K562 (cell line): ENCODE results near the gene MAK. TPM values are rescaled to one million over a fixed set of nuclear protein-coding genes. Genes with fewer than 3 reads are reported as not detected.

ENCODE experiments used
- FOS ChIP-seq: IDR thresholded peaks from 3 replicates; pipeline ENCODE4 v1.6.1; 2011; ENCODE audit not compliant: insufficient read length; ENCODE audit errors: extremely low read depth
- FOXJ2 ChIP-seq: fragments of 200-800 bp; sonication (Bioruptor generic); IDR thresholded peaks from 2 replicates; pipeline ENCODE4 v1.6.1; 2016; ENCODE audit warnings: missing genetic modification characterization, missing compliant biosample characterization
- GTF2E2 ChIP-seq: fragments of 200-800 bp; sonication (Bioruptor generic); IDR thresholded peaks from 2 replicates; pipeline ENCODE4 v1.6.1; 2016; ENCODE audit warnings: missing genetic modification characterization, missing compliant biosample characterization
- HNRNPLL ChIP-seq: fragments of 200-400 bp; formaldehyde crosslinking; IDR thresholded peaks from 2 replicates; pipeline ENCODE4 v1.6.1; 2017; ENCODE audit warnings: low read length, low read depth, mild to moderate bottlenecking; ENCODE audit not compliant: poor library complexity, severe bottlenecking
- LCOR ChIP-seq: sonication (generic); formaldehyde crosslinking; IDR thresholded peaks from 2 replicates; pipeline ENCODE4 v1.8.0; 2022; ENCODE audit warnings: mild to moderate bottlenecking, missing genetic modification reagents
- MED1 ChIP-seq: sonication (generic); formaldehyde crosslinking; IDR thresholded peaks from 2 replicates; pipeline ENCODE4 v1.8.1; 2023; ENCODE audit warnings: missing genetic modification reagents, borderline replicate concordance
- NELFE ChIP-seq: IDR thresholded peaks from 2 replicates; pipeline ENCODE4 v1.6.1; 2011; ENCODE audit warnings: mild to moderate bottlenecking; ENCODE audit not compliant: insufficient read depth, insufficient read length
- PHB ChIP-seq: fragments of 250-450 bp; sonication (Bioruptor Pico); IDR thresholded peaks from 2 replicates; pipeline ENCODE4 v1.5.0; 2021
- POLR2AphosphoS2 ChIP-seq: IDR thresholded peaks from 2 replicates; pipeline ENCODE4 v1.6.1; 2012; ENCODE audit warnings: low read length, improper control_type of control experiment
- RBM39 ChIP-seq: fragments of 200-400 bp; formaldehyde crosslinking; optimal IDR thresholded peaks from 2 replicates; pipeline ENCODE3; 2018; ENCODE audit warnings: low read depth, low read length
- STAT5A ChIP-seq: IDR thresholded peaks from 2 replicates; pipeline ENCODE4 v1.6.1; 2012; ENCODE audit warnings: low read length, inconsistent platforms, borderline replicate concordance
- YBX1 ChIP-seq: fragments of 450-650 bp; IDR thresholded peaks from 2 replicates; pipeline ENCODE4 v1.7.1; 2016; ENCODE audit warnings: mild to moderate bottlenecking
- ZNF431 ChIP-seq: sonication (generic); formaldehyde crosslinking; IDR thresholded peaks from 2 replicates; pipeline ENCODE4 v1.8.0; 2022; ENCODE audit warnings: mild to moderate bottlenecking, missing genetic modification reagents
- ZNF79 ChIP-seq: fragments of 250-450 bp; sonication (Bioruptor Pico); IDR thresholded peaks from 2 replicates; pipeline ENCODE4 v1.4.0; 2020; ENCODE audit warnings: low read depth, mild to moderate bottlenecking, moderate library complexity
- polyA plus RNA-seq, 8 experiments: library from polyadenylated mRNA; depleted of rRNA in 4 of 8; stranded (reverse) in 5 of 8; unstranded in 3 of 8; fragments of >200 nt; fragmentation: Nextera tagmentation in 2 of 8; fragmentation: Illumina TruSeq in 1 of 8; extraction: Ambion mirVana in 2 of 8; extraction: Trizol in 1 of 8; gene quantifications; 2 replicates each; pipeline versions ENCODE4 v1.2.1 to v1.2.3, GENCODE V29; 2011 to 2014; ENCODE audit warnings: inconsistent platforms in 1 of 8, missing spikeins in 1 of 8
- total RNA-seq, 7 experiments: library from RNA; depleted of rRNA in 6 of 7; stranded (reverse); fragments of >200 nt in 6 of 7; fragmentation: Illumina TruSeq in 2 of 7; extraction: Trizol in 2 of 7; gene quantifications; 2 replicates each; pipeline versions ENCODE4 v1.2.1 to v1.2.3, GENCODE V29; 2011 to 2021; ENCODE audit warnings: low replicate concordance in 1 of 7
- TF ChIP-seq, protein P1 (sequence below), 2 experiments: IDR thresholded peaks in 1 of 2; conservative IDR thresholded peaks in 1 of 2; 2 replicates each; pipeline ENCODE4 v1.6.1; 2016; ENCODE audit warnings: low read depth in 2 of 2, mild to moderate bottlenecking in 1 of 2, missing compliant biosample characterization in 1 of 2, missing genetic modification characterization in 1 of 2, moderate library complexity in 1 of 2
- TF ChIP-seq, protein P2 (sequence below): fragments of 450-650 bp; IDR thresholded peaks from 2 replicates; pipeline ENCODE4 v1.6.1; 2017; ENCODE audit warnings: antibody characterized with exemption
- TF ChIP-seq, protein P3 (sequence below): sonication (generic); formaldehyde crosslinking; IDR thresholded peaks from 2 replicates; pipeline ENCODE4 v1.8.0; 2022; ENCODE audit warnings: missing genetic modification reagents, mild to moderate bottlenecking, moderate library complexity, borderline replicate concordance
- TF ChIP-seq, protein P4 (sequence below): fragments of 250-450 bp; sonication (Bioruptor Pico); IDR thresholded peaks from 2 replicates; pipeline ENCODE4 v1.5.0; 2021; ENCODE audit warnings: mild to moderate bottlenecking, moderate library complexity

Gene MAK
- total and polyA plus RNA-seq, 9 of the 15 experiments (the other 6 are each of a cell fraction or from before 2014, with no cell fraction given), result 0.25 to 1.1 (median 0.53) TPM

DNA sequence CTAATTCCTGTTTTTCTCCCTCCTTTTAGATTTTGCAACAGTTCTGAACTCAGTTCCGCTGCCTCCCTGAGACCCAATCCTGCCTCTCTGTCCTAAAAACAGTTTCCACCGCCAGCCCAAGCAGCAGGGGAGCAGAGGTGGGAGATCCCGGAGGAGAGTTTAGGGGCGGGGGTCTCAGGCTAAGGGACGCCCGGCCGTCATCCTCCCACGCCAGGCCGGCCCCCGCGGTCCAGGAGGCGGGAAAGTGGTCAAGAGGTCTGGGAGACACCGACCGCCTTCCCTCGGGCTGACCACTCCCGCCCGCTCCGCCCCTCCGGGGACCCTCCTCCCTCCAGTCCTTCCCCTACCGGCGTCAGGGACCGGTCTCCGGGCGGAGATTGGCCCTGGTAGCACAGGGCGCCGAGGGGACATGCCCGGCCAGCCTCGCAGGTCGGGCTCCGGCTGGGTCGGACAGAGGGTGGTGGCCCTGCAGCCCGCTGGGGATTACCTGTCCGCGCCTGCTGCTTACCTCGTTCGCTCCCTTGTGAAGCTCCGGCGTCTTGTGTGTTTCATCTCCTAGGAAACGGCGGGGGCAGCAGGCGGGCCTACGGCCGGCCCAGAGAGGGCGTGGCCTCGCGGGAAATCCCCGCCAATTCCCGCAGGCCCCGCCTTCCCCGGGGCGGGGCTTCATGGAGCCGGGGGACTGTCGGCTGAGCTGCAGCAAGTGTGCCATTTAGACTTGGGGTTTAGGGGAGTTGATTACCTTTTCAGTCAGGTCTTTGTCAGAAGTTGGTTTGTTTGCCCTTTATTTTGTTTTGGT lies at the start of gene MAK (continued):
- TF ChIP-seq, protein P1, sequence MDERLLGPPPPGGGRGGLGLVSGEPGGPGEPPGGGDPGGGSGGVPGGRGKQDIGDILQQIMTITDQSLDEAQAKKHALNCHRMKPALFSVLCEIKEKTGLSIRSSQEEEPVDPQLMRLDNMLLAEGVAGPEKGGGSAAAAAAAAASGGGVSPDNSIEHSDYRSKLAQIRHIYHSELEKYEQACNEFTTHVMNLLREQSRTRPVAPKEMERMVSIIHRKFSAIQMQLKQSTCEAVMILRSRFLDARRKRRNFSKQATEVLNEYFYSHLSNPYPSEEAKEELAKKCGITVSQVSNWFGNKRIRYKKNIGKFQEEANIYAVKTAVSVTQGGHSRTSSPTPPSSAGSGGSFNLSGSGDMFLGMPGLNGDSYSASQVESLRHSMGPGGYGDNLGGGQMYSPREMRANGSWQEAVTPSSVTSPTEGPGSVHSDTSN (CRISPR knock-in tag; IDR thresholded peaks at IDR 0.05; ENCODE audit: low read depth), result no peak
- TF ChIP-seq, protein P1 (tag; conservative IDR thresholded peaks at IDR 0.05; ENCODE audit: low read depth), result no peak
- TF ChIP-seq ZNF431 (CRISPR knock-in tag), result peak; percentile 60
- TF ChIP-seq, protein P2, sequence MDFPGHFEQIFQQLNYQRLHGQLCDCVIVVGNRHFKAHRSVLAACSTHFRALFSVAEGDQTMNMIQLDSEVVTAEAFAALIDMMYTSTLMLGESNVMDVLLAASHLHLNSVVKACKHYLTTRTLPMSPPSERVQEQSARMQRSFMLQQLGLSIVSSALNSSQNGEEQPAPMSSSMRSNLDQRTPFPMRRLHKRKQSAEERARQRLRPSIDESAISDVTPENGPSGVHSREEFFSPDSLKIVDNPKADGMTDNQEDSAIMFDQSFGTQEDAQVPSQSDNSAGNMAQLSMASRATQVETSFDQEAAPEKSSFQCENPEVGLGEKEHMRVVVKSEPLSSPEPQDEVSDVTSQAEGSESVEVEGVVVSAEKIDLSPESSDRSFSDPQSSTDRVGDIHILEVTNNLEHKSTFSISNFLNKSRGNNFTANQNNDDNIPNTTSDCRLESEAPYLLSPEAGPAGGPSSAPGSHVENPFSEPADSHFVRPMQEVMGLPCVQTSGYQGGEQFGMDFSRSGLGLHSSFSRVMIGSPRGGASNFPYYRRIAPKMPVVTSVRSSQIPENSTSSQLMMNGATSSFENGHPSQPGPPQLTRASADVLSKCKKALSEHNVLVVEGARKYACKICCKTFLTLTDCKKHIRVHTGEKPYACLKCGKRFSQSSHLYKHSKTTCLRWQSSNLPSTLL, result no peak
- 0 out of 2 replicates have a peak, but pooled peaks have one; percentile 45 for TF ChIP-seq PHB (CRISPR knock-in tag)
- TF ChIP-seq HNRNPLL, result peak; percentile 40
- TF ChIP-seq ZNF79 (CRISPR knock-in tag), result no peak
- TF ChIP-seq, protein P3, sequence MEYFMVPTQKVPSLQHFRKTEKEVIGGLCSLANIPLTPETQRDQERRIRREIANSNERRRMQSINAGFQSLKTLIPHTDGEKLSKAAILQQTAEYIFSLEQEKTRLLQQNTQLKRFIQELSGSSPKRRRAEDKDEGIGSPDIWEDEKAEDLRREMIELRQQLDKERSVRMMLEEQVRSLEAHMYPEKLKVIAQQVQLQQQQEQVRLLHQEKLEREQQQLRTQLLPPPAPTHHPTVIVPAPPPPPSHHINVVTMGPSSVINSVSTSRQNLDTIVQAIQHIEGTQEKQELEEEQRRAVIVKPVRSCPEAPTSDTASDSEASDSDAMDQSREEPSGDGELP (CRISPR knock-in tag), result peak; percentile 78
- no peak for TF ChIP-seq NELFE
- no peak for TF ChIP-seq MED1
- TF ChIP-seq FOS, result no peak
- TF ChIP-seq YBX1, result no peak
- peak; percentile 97 for TF ChIP-seq FOXJ2 (tag)
- TF ChIP-seq GTF2E2 (tag), result no peak
- no peak for TF ChIP-seq RBM39
- no peak for TF ChIP-seq POLR2AphosphoS2
- no peak for TF ChIP-seq STAT5A
- peak; percentile 84; the same call in 1 of the 2 replicates for TF ChIP-seq LCOR (CRISPR knock-in tag)
- TF ChIP-seq, protein P4, sequence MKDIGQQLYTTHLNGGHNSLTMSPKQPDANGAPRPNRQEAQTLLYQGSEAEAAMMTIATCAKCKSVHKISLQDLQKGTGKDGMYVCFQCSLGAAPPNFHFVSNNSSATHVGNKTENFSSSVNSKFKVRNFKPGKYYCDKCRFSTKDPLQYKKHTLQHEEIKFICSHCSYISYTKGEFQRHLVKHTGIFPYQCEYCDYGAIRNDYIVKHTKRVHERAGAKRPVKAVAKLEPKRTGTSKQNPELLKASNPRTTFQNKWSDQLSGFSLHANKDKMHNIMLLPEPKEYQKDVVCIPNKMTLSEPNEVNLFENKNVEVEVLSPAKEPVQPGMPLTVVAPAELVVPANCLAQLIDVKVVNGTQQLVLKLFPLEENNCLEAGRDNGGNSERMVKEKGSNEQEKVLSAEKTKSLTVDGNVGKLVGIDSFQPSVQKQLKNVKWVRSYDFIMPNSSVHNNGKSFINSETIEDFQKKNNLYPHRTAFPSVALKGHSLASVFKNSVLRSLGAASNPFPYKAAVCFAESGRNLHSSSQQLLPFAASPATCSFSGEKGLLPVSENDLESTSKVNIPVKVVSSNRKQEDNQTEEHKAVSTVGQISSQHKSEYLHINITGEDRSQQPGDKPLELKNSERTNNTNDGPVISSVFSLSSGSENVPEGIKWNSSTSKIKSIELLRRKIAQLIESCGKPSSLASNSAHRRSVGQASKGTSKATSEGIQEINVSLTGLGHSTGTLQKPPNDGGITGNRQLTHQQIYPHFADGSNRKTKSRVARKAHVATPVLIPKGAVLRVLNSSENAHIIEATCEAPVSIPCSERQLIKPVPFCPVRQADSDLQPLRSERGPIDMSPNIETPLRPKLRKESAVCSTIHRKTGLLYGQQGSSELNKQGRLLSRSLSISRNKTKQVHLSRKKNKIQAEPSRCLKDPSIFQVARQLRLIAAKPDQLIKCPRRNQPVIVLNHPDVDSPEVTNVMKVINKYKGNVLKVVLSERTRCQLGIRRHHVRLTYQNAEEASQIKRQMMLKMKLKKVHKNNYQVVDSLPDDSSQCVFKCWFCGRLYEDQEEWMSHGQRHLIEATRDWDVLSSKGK, result no peak
